CD14-positive monocyte (primary cell): ENCODE data around the gene YWHAE. TPM values are rescaled to one million over a fixed set of nuclear protein-coding genes. Genes with fewer than 3 reads are reported as not detected.
A peak's percentile ranks its signal among the peaks of the same experiment; 100 is the strongest.
"Not testable (repeated sequence)": the region's sequence is repeated elsewhere in the genome, so short reads cannot be mapped to it uniquely, and the experiment has no call there.

ENCODE experiments used
- DNase-seq, 3 donors: peaks; one replicate each; pipeline ENCODE4 v3.0.0-alpha.2; 2011 to 2022
- H2AFZ ChIP-seq: 2 replicates; pipeline ENCODE4 v1.6.0; 2012; ENCODE audit warnings: mild to moderate bottlenecking, low read depth, low read length, inconsistent platforms; ENCODE audit not compliant: insufficient read depth, poor library complexity, severe bottlenecking
- H3K27ac ChIP-seq, 2 donors: 1 replicate in 1 of 2; 2 replicates in 1 of 2; pipeline ENCODE4 v1.5.1; 2012 to 2013; ENCODE audit warnings: low read length in 2 of 2, control low read depth in 1 of 2, inconsistent platforms in 1 of 2, low read depth in 1 of 2, mild to moderate bottlenecking in 1 of 2
- H3K27me3 ChIP-seq, 2 donors: one replicate each; pipeline versions ENCODE4 v1.6.0 to v1.6.1; 2011 to 2013; ENCODE audit warnings: low read length in 2 of 2; ENCODE audit not compliant: control insufficient read depth in 2 of 2, insufficient read depth in 2 of 2
- H3K36me3 ChIP-seq, 2 donors: replicated peaks in 1 of 2; 1 replicate in 1 of 2; 2 replicates in 1 of 2; pipeline versions ENCODE4 v1.5.1 to v1.6.1; 2012 to 2013; ENCODE audit warnings: low read length in 2 of 2, control low read depth in 1 of 2, inconsistent platforms in 1 of 2, mild to moderate bottlenecking in 1 of 2; ENCODE audit not compliant: insufficient read depth in 2 of 2, control insufficient read depth in 1 of 2
- H3K4me1 ChIP-seq, 2 donors: 1 replicate in 1 of 2; 2 replicates in 1 of 2; pipeline versions ENCODE4 v1.5.1 to v1.6.1; 2012 to 2013; ENCODE audit warnings: low read length in 2 of 2, control low read depth in 1 of 2, inconsistent platforms in 1 of 2, mild to moderate bottlenecking in 1 of 2, moderate library complexity in 1 of 2; ENCODE audit not compliant: insufficient read depth in 2 of 2, control insufficient read depth in 1 of 2
- H3K4me2 ChIP-seq: replicated peaks from 2 replicates; pipeline ENCODE3; 2012; ENCODE audit warnings: low read length, moderate library complexity, mild to moderate bottlenecking; ENCODE audit not compliant: poor library complexity, severe bottlenecking; ENCODE audit errors: extremely low read depth
- H3K4me3 ChIP-seq, 3 experiments: fragments of 200-600 bp in 1 of 3; sonication (generic) in 1 of 3; replicated peaks in 1 of 3; 1 replicate in 2 of 3; 2 replicates in 1 of 3; pipeline ENCODE4 v1.5.1; 2011 to 2013; ENCODE audit warnings: low read length in 3 of 3, mild to moderate bottlenecking in 3 of 3, control low read depth in 2 of 3, low read depth in 2 of 3, inconsistent platforms in 1 of 3, moderate library complexity in 1 of 3
- H3K79me2 ChIP-seq: 2 replicates; pipeline ENCODE4 v1.6.0; 2012; ENCODE audit warnings: mild to moderate bottlenecking, control low read depth, inconsistent platforms, low read length, moderate library complexity; ENCODE audit not compliant: insufficient read depth
- H3K9ac ChIP-seq: 2 replicates; pipeline ENCODE4 v1.6.0; 2017; ENCODE audit warnings: low read length, mild to moderate bottlenecking; ENCODE audit not compliant: insufficient read depth, poor library complexity, severe bottlenecking
- H3K9me3 ChIP-seq, 2 donors: replicated peaks in 1 of 2; 1 replicate in 1 of 2; 2 replicates in 1 of 2; pipeline versions ENCODE4 v1.5.1 to v1.6.1; 2012 to 2013; ENCODE audit warnings: low read length in 2 of 2, control low read depth in 1 of 2; ENCODE audit not compliant: control insufficient read depth in 1 of 2, insufficient read depth in 1 of 2
- H4K20me1 ChIP-seq: 2 replicates; pipeline ENCODE4 v1.6.0; 2012; ENCODE audit warnings: mild to moderate bottlenecking, low read length, control low read depth, moderate library complexity; ENCODE audit not compliant: insufficient read depth
- H3K27ac Mint-ChIP-seq, 7 donors: one replicate each; pipeline ENCODE4 v1.8.0; 2020; ENCODE audit warnings: mild to moderate bottlenecking in 7 of 7, mixed read lengths in 7 of 7, moderate library complexity in 6 of 7, inconsistent platforms in 2 of 7
- H3K27me3 Mint-ChIP-seq, 3 donors: one replicate each; pipeline ENCODE4 v1.8.0; 2021 to 2022; ENCODE audit warnings: low read depth in 3 of 3, mild to moderate bottlenecking in 3 of 3, mixed read lengths in 3 of 3, moderate library complexity in 3 of 3, inconsistent platforms in 1 of 3
- H3K36me3 Mint-ChIP-seq, 2 donors: one replicate each; pipeline ENCODE4 v1.8.0; 2020; ENCODE audit warnings: mixed read lengths in 2 of 2, inconsistent platforms in 1 of 2, mild to moderate bottlenecking in 1 of 2
- H3K4me1 Mint-ChIP-seq: one replicate; pipeline ENCODE4 v1.8.0; 2020; ENCODE audit warnings: mild to moderate bottlenecking, mixed read lengths
- H3K4me3 Mint-ChIP-seq, 2 donors: one replicate each; pipeline ENCODE4 v1.8.0; 2020; ENCODE audit warnings: mild to moderate bottlenecking in 2 of 2, mixed read lengths in 2 of 2, moderate library complexity in 1 of 2
- H3K9me3 Mint-ChIP-seq, 7 donors: one replicate each; pipeline ENCODE4 v1.8.0; 2020 to 2022; ENCODE audit warnings: mixed read lengths in 7 of 7, mild to moderate bottlenecking in 6 of 7, moderate library complexity in 6 of 7, inconsistent platforms in 2 of 7
- WGBS: methylation state at CpG from one replicate; pipeline ENCODE4 v1.1.5; 2013; ENCODE audit warnings: missing lambda C conversion rate; ENCODE audit not compliant: insufficient coverage; 5-methylcytosine and 5-hydroxymethylcytosine counted together
- intact Hi-C, 2 donors: fragments of 100-400 bp; cut with micrococcal nuclease; formaldehyde crosslinking; loops; one replicate each; pipeline versions ENCODE4 v1.15.0 to v1.15.1; 2023
- polyA plus RNA-seq, 3 donors: library from polyadenylated mRNA; depleted of rRNA in 1 of 3; unstranded in 2 of 3; stranded (reverse) in 1 of 3; fragments of 300-500 nt in 2 of 3; fragments of >200 nt in 1 of 3; fragmentation: Illumina TruSeq in 2 of 3; gene quantifications; 1 replicate in 2 of 3; 2 replicates in 1 of 3; pipeline ENCODE4 v1.2.3, GENCODE V29; 2012 to 2021
- TF ChIP-seq, protein P1 (sequence below): fragments of 200-600 bp; IDR thresholded peaks from one replicate; pipeline ENCODE4 v1.8.0; 2022; ENCODE audit warnings: antibody characterized with exemption, mild to moderate bottlenecking

The YWHAE gene
- polyA plus RNA-seq, 3 donors: 165 to 185 (median 168) TPM

DNA sequence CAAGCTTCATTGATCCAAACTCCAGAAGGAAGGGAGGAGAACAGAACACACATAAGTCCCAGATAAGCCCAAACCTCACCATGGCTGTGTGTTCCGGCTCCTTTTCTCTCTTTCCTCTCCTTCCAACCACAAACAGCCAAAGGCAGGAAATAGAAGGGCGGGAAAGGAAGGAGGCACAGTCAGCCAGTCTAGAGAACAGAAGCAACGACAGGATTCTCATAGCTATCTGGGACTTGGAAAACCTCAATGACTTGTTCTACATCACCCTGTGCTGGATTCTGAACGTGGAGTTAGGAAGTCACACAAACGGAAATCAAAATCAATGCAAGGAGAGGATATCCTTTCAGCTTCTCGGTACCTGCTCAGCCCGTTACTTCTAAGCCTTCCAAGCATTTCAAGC, 47.0 kb upstream of the YWHAE start:
- Histone ChIP-seq H3K36me3 (peaks cover 12 to 46% of the 10 kb centered on the region in 2 donors), H3K4me3 (no peak overlapping the region), H3K4me2 (no peak overlapping the region), H3K27me3 (no peaks in the 10 kb centered on the region), H2AFZ (no peak overlapping the region), H3K4me1 (peaks cover 12 to 13% of the 10 kb centered on the region in 2 donors), H3K27ac (peak overlapping the region in 1 of 2 donors; percentile 59), H3K9ac (no peak overlapping the region), H3K79me2 (peaks cover 99% of the 10 kb centered on the region), H4K20me1 (peaks cover 100% of the 10 kb centered on the region), H3K9me3 (no peaks in the 10 kb centered on the region)
- WGBS: 0% methylated on average over 3 of the region's 7 CpGs
- peaks cover 27% of the 10 kb centered on the region for H3K4me1 Mint-ChIP-seq
- H3K36me3 Mint-ChIP-seq: peaks cover 12 to 70% of the 10 kb centered on the region in 2 donors
- intact Hi-C loops: loop anchor here in 1 of 2 donors (5.0 kb wide), 1 partner anchor 55 kb away; no protein-coding TSS in a partner anchor
- H3K9me3 Mint-ChIP-seq: no peaks in the 10 kb centered on the region
- TF ChIP-seq, protein P1, sequence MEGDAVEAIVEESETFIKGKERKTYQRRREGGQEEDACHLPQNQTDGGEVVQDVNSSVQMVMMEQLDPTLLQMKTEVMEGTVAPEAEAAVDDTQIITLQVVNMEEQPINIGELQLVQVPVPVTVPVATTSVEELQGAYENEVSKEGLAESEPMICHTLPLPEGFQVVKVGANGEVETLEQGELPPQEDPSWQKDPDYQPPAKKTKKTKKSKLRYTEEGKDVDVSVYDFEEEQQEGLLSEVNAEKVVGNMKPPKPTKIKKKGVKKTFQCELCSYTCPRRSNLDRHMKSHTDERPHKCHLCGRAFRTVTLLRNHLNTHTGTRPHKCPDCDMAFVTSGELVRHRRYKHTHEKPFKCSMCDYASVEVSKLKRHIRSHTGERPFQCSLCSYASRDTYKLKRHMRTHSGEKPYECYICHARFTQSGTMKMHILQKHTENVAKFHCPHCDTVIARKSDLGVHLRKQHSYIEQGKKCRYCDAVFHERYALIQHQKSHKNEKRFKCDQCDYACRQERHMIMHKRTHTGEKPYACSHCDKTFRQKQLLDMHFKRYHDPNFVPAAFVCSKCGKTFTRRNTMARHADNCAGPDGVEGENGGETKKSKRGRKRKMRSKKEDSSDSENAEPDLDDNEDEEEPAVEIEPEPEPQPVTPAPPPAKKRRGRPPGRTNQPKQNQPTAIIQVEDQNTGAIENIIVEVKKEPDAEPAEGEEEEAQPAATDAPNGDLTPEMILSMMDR: no peak
- peak overlapping the region in 2 of 7 donors; percentile 30 to 74 for H3K27ac Mint-ChIP-seq
- DNase-seq: no peak
- H3K27me3 Mint-ChIP-seq: peaks cover 0 to 3% (median 0%) of the 10 kb centered on the region in 3 donors
- no peak overlapping the region for H3K4me3 Mint-ChIP-seq

DNA sequence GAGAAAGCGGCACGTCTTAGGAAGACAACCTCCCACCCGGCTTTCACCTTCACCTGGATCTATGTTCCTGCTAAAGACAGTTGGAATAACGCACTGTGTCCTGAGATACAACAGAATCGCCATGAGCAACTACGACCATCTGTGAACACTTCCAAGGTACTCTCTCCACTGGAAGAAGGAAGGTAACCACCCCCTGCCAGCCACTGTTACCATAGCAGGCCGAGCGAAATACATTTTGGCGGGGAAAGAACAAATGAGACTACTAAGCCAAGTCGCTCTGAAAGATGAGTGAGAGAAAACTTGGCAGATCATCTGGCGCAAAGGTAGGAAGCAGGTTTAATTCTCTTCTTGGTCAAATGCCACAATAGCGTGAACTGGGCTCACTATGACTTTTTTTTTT, 46.2 kb upstream of the YWHAE start:
- Mint-ChIP-seq H3K9me3 (no peaks in the 10 kb centered on the region), H3K4me3 (no peak overlapping the region), H3K36me3 (peaks cover 10 to 68% of the 10 kb centered on the region in 2 donors), H3K4me1 (peaks cover 25% of the 10 kb centered on the region), H3K27me3 (peaks cover 0 to 3% (median 0%) of the 10 kb centered on the region in 3 donors), H3K27ac (peak overlapping the region in 1 of 7 donors; percentile 33)
- Histone ChIP-seq H3K9ac (no peak overlapping the region), H3K79me2 (peaks cover 99% of the 10 kb centered on the region), H3K4me2 (no peak overlapping the region), H4K20me1 (peaks cover 100% of the 10 kb centered on the region), H3K36me3 (peaks cover 10 to 38% of the 10 kb centered on the region in 2 donors), H3K4me3 (no peak overlapping the region), H3K27ac (peak overlapping the region in 1 of 2 donors; percentile 31), H3K27me3 (no peaks in the 10 kb centered on the region), H3K4me1 (peaks cover 12 to 13% of the 10 kb centered on the region in 2 donors), H3K9me3 (no peaks in the 10 kb centered on the region), H2AFZ (no peak overlapping the region)
- 95% methylated on average over 10 of the region's 12 CpGs for WGBS
- intact Hi-C loops: loop anchor here in 1 of 2 donors (5.0 kb wide), 1 partner anchor 56 kb away; no protein-coding TSS in a partner anchor
- TF ChIP-seq, protein P1: no peak
- no peak for DNase-seq

DNA sequence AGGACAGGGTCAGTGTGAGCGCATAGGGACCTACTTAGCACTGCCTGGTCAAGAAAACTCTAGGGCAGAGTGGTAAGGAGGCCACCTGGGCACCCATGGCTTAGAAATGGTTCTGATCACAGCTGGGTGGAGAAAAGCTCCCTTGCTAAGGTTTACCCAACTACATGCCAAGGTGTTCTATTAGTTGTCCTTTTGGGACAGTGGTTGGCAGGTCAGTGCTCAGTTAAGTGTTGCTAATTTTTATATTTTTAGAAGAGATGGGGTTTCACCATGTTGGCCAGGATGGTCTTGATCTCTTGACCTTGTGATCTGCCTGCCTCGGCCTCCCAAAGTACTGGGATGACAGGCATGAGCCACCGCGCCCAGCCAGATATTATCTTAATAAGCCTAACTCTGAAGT, 45.7 kb upstream of the YWHAE start:
- Histone ChIP-seq H3K4me1 (peaks cover 12 to 13% of the 10 kb centered on the region in 2 donors), H3K36me3 (peaks cover 10 to 42% of the 10 kb centered on the region in 2 donors), H4K20me1 (peaks cover 100% of the 10 kb centered on the region), H3K79me2 (peaks cover 99% of the 10 kb centered on the region), H3K27ac (peak overlapping the region in 1 of 2 donors; percentile 31)
- H3K9me3 Mint-ChIP-seq, H3K9me3 ChIP-seq, H2AFZ ChIP-seq, H3K4me3 ChIP-seq, H3K9ac ChIP-seq, H3K27me3 ChIP-seq, H3K4me3 Mint-ChIP-seq, DNase-seq, H3K4me2 ChIP-seq, H3K27me3 Mint-ChIP-seq: not testable (repeated sequence)
- intact Hi-C loops: loop anchor here in 1 of 2 donors (5.0 kb wide), 1 partner anchor 57 kb away; no protein-coding TSS in a partner anchor
- Mint-ChIP-seq H3K36me3 (peaks cover 10 to 67% of the 10 kb centered on the region in 2 donors), H3K4me1 (peaks cover 25% of the 10 kb centered on the region), H3K27ac (peak overlapping the region in 1 of 7 donors; percentile 66)
- WGBS: 100% methylated on average over 2 of the region's 4 CpGs
